MM.1S (cell line): ENCODE results near the gene CNTNAP4.

Source experiments
- DNase-seq: peaks from one replicate; pipeline ENCODE4 v3.0.0-alpha.2; 2015
- H2AFZ ChIP-seq: fragments of 300-600 bp; sonication (generic); 2 replicates; pipeline ENCODE4 v1.6.0; 2016; ENCODE audit warnings: antibody characterized with exemption, low read length
- H3F3A ChIP-seq: fragments of 300-600 bp; sonication (generic); 2 replicates; pipeline ENCODE4 v1.6.1; 2016; ENCODE audit warnings: mild to moderate bottlenecking, antibody characterized with exemption, low read length, moderate library complexity, mixed read lengths; ENCODE audit not compliant: insufficient read depth
- H3K27ac ChIP-seq: fragments of 300-600 bp; sonication (generic); 2 replicates; pipeline ENCODE4 v1.5.1; 2016; ENCODE audit warnings: mild to moderate bottlenecking, low read length
- H3K27me3 ChIP-seq: fragments of 300-600 bp; sonication (generic); replicated peaks from 2 replicates; pipeline ENCODE4 v1.6.0; 2016; ENCODE audit warnings: low read length; ENCODE audit not compliant: insufficient read depth
- H3K36me3 ChIP-seq: fragments of 300-600 bp; sonication (generic); replicated peaks from 2 replicates; pipeline ENCODE4 v1.6.1; 2016; ENCODE audit warnings: mild to moderate bottlenecking, low read length, mixed read lengths; ENCODE audit not compliant: insufficient read depth
- H3K4me1 ChIP-seq: fragments of 300-600 bp; sonication (generic); 2 replicates; pipeline ENCODE4 v1.6.1; 2016; ENCODE audit warnings: low read length, mixed read lengths
- H3K4me2 ChIP-seq: fragments of 300-600 bp; sonication (generic); 2 replicates; pipeline ENCODE4 v1.6.0; 2016; ENCODE audit warnings: low read depth, low read length
- H3K4me3 ChIP-seq: fragments of 300-600 bp; sonication (generic); 2 replicates; pipeline ENCODE4 v1.5.1; 2016; ENCODE audit warnings: low read length, mixed read lengths
- H3K79me2 ChIP-seq: fragments of 300-600 bp; sonication (generic); 2 replicates; pipeline ENCODE4 v1.6.1; 2016; ENCODE audit warnings: mixed run types, low read length, mixed read lengths
- H3K9ac ChIP-seq: fragments of 300-600 bp; sonication (generic); 2 replicates; pipeline ENCODE4 v1.6.1; 2016; ENCODE audit warnings: low read length, mixed read lengths
- H3K9me2 ChIP-seq: fragments of 300-600 bp; sonication (generic); replicated peaks from 2 replicates; pipeline ENCODE4 v1.6.1; 2016; ENCODE audit warnings: mild to moderate bottlenecking, low read length, mixed read lengths; ENCODE audit not compliant: insufficient read depth
- H3K9me3 ChIP-seq: fragments of 300-600 bp; sonication (generic); replicated peaks from 2 replicates; pipeline ENCODE4 v1.6.1; 2016; ENCODE audit warnings: mild to moderate bottlenecking, low read length, mixed read lengths; ENCODE audit not compliant: insufficient read depth
- H4K20me1 ChIP-seq: fragments of 300-600 bp; sonication (generic); 2 replicates; pipeline ENCODE4 v1.6.1; 2016; ENCODE audit warnings: mild to moderate bottlenecking, low read length, moderate library complexity, mixed read lengths; ENCODE audit not compliant: insufficient read depth
- CTCF ChIP-seq: fragments of 300-600 bp; sonication (generic); IDR thresholded peaks from 2 replicates; pipeline ENCODE4 v1.5.1; 2016; ENCODE audit warnings: antibody characterized with exemption, low read length, mixed read lengths
- EZH2 ChIP-seq: fragments of 300-600 bp; sonication (generic); optimal IDR thresholded peaks from 2 replicates; pipeline ENCODE3; 2017; ENCODE audit warnings: low read depth, mild to moderate bottlenecking, antibody characterized with exemption, low read length, mixed read lengths
- EZH2phosphoT487 ChIP-seq: fragments of 300-600 bp; sonication (generic); IDR thresholded peaks from 2 replicates; pipeline ENCODE4 v1.6.1; 2018; ENCODE audit warnings: antibody characterized with exemption, low read length

Gene CNTNAP4

DNA sequence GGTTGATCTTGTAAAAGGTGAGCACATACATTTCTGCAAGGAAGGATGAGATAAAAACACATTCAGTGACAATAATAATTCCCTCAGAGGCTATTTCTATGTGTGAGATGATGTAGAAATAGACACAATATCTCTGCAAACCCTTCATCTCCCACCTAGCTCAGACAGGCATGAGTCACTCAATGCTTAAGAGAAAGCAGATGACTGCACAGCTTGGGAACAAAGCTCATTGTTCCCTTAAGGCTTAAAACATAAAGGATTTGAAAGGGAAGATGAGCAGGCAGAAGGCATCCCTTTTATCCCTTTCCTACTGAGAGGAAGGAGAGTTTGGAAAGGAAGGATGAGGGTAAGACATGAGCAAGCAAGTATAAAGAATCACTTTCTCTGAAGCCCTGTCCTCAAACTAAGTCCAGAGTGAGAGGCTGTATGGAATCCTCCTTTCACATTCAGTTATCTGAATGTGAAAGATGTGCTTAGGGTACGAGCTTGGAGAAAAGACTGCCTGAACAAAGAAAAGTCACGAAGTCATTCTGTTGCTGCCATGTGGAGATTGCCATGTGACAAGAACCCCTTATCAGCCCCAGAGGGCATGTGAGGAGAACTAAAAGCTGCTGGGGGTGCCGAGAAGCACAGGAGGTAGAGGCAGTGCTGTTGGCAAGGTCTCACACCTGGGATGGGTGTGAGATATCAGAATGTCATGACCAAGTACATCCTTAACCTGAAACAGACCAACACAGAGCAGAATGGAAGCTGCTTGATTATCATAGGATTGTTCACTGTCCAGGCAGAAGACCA lies 58.2 kb downstream of the CNTNAP4 start:
- Histone ChIP-seq H3F3A (no peaks in the 10 kb centered on the region), H3K79me2 (no peaks in the 10 kb centered on the region), H4K20me1 (no peaks in the 10 kb centered on the region), H3K9ac (no peak overlapping the region), H3K4me3 (no peak overlapping the region), H2AFZ (no peak overlapping the region), H3K27me3 (no peaks in the 10 kb centered on the region), H3K36me3 (no peaks in the 10 kb centered on the region), H3K9me2 (no peaks in the 10 kb centered on the region), H3K27ac (no peak overlapping the region), H3K4me1 (no peaks in the 10 kb centered on the region), H3K4me2 (no peak overlapping the region), H3K9me3 (no peaks in the 10 kb centered on the region)
- DNase-seq, result no peak
- TF ChIP-seq CTCF (no peak), EZH2 (no peak), EZH2phosphoT487 (no peak)

- no peak for DNase-seq
- Histone ChIP-seq H3K27me3 (no peaks in the 10 kb centered on the region), H3K36me3 (no peaks in the 10 kb centered on the region), H3K9ac (no peak overlapping the region), H3F3A (no peaks in the 10 kb centered on the region), H3K4me1 (no peaks in the 10 kb centered on the region), H4K20me1 (no peaks in the 10 kb centered on the region), H3K4me3 (no peak overlapping the region), H3K9me2 (no peaks in the 10 kb centered on the region), H3K27ac (no peak overlapping the region), H3K9me3 (no peaks in the 10 kb centered on the region), H3K79me2 (no peaks in the 10 kb centered on the region), H3K4me2 (no peak overlapping the region), H2AFZ (no peak overlapping the region)
- TF ChIP-seq EZH2phosphoT487, result no peak
These were observed 58.9 kb downstream of the CNTNAP4 start for GRCh38 chr16:76336112-76336511.

DNA sequence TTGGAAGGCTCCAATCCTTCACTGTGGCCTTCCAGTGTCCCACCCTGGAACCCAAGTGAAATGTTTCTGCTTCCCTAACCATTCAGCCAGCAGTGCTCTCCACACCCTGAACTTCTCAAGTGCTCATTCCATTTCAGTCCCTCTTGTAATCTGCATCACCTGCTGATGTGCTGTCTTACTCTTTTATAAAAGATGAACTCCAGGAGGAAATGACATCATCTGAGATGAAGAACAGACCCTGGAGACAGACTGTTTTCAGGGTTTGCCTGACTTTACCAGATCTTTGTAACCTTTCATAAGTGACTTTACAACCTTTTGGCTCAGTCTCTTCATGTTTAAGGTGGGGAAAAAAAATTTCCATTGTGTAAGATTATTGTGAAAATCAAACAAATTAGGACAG lies 61.3 kb downstream of the CNTNAP4 start:
- no peak for TF ChIP-seq EZH2
- TF ChIP-seq EZH2phosphoT487, result no peak
- TF ChIP-seq CTCF, result no peak
- Histone ChIP-seq H2AFZ (no peak overlapping the region), H3F3A (no peaks in the 10 kb centered on the region), H4K20me1 (no peaks in the 10 kb centered on the region), H3K79me2 (no peaks in the 10 kb centered on the region), H3K4me1 (no peaks in the 10 kb centered on the region), H3K27ac (no peak overlapping the region), H3K9me2 (no peaks in the 10 kb centered on the region), H3K36me3 (no peaks in the 10 kb centered on the region), H3K27me3 (no peaks in the 10 kb centered on the region), H3K4me2 (no peak overlapping the region), H3K9ac (no peak overlapping the region), H3K4me3 (no peak overlapping the region), H3K9me3 (no peaks in the 10 kb centered on the region)
- DNase-seq, result no peak

DNA sequence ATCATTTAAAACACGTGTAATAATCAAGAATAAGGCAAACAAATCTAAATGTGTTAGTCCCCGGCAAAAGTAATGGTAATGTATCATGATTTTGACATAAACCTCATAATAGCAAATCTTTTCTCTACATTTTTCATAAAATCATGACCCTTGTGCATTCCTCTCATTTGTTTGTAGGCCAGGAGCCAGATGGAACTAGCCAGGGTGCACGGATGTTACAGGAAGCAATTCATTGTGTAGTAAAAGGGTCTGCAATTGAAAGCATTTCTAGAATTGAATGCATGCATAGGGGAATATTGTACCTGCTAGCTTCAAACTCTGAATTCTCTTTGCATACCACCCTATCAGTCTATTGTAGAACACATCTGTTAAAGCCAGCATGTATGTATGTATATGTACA lies 66.6 kb downstream of the CNTNAP4 start:
- no peaks in the 10 kb centered on the region for H3K9me2 ChIP-seq
- no peak for DNase-seq
- no peak overlapping the region for H3K4me3 ChIP-seq
- no peaks in the 10 kb centered on the region for H3K4me1 ChIP-seq
- H3K27ac ChIP-seq, result no peak overlapping the region
- H3F3A ChIP-seq, result no peaks in the 10 kb centered on the region
- H3K9me3 ChIP-seq, result no peaks in the 10 kb centered on the region
- no peak overlapping the region for H2AFZ ChIP-seq
- no peaks in the 10 kb centered on the region for H4K20me1 ChIP-seq
- H3K27me3 ChIP-seq, result no peaks in the 10 kb centered on the region
- H3K79me2 ChIP-seq, result no peaks in the 10 kb centered on the region
- H3K4me2 ChIP-seq, result no peak overlapping the region
- H3K36me3 ChIP-seq, result no peaks in the 10 kb centered on the region
- TF ChIP-seq EZH2 (no peak), EZH2phosphoT487 (no peak), CTCF (no peak)
- H3K9ac ChIP-seq, result no peak overlapping the region
